Cardiac muscle cell (in vitro differentiated cells and primary cell): ENCODE results near the gene MICU1. TPM values are rescaled to one million over a fixed set of nuclear protein-coding genes. Genes with fewer than 3 reads are reported as not detected.

Experiments used
- DNase-seq, 2 donors: peaks; one replicate each; pipeline versions ENCODE4 v3.0.0 to v3.0.0-alpha.2; 2010 to 2017; ENCODE audit warnings: low read depth in 1 of 2, low spot score in 1 of 2
- H3K27ac ChIP-seq: fragments of 200-600 bp; sonication (generic); 2 replicates; pipeline ENCODE4 v1.5.1; 2016
- H3K27me3 ChIP-seq: fragments of 200-600 bp; sonication (generic); 2 replicates; pipeline ENCODE4 v1.6.0; 2016; ENCODE audit warnings: control low read depth
- H3K36me3 ChIP-seq: fragments of 200-600 bp; sonication (generic); 2 replicates; pipeline ENCODE4 v1.5.1; 2016; ENCODE audit warnings: control low read depth
- H3K4me1 ChIP-seq: fragments of 200-600 bp; sonication (generic); 2 replicates; pipeline ENCODE4 v1.8.1; 2017; ENCODE audit warnings: low read depth, mild to moderate bottlenecking, mixed run types
- H3K4me3 ChIP-seq: fragments of 200-600 bp; sonication (generic); 2 replicates; pipeline ENCODE4 v1.5.1; 2016; ENCODE audit warnings: mild to moderate bottlenecking
- H3K9me3 ChIP-seq: fragments of 200-600 bp; sonication (generic); 2 replicates; pipeline ENCODE4 v1.5.1; 2017; ENCODE audit warnings: low read depth, mild to moderate bottlenecking, control low read depth
- CTCF ChIP-seq: IDR thresholded peaks from 2 replicates; pipeline ENCODE4 v1.5.1; 2012; ENCODE audit warnings: low read depth, mild to moderate bottlenecking, low read length
- polyA plus RNA-seq: library from polyadenylated mRNA; unstranded; fragments of >200 nt; fragmentation: Nextera tagmentation; extraction: Ambion mirVana; gene quantifications from 2 replicates; pipeline ENCODE4 v1.2.1, GENCODE V29; 2016
- total RNA-seq: library from RNA; depleted of rRNA; stranded (reverse); fragments of >200 nt; gene quantifications from 2 replicates; pipeline ENCODE4 v1.2.3, GENCODE V29; 2016

Gene MICU1
- total and polyA plus RNA-seq, 2 experiments from 2014 or later: 48.3 to 53.2 TPM

DNA sequence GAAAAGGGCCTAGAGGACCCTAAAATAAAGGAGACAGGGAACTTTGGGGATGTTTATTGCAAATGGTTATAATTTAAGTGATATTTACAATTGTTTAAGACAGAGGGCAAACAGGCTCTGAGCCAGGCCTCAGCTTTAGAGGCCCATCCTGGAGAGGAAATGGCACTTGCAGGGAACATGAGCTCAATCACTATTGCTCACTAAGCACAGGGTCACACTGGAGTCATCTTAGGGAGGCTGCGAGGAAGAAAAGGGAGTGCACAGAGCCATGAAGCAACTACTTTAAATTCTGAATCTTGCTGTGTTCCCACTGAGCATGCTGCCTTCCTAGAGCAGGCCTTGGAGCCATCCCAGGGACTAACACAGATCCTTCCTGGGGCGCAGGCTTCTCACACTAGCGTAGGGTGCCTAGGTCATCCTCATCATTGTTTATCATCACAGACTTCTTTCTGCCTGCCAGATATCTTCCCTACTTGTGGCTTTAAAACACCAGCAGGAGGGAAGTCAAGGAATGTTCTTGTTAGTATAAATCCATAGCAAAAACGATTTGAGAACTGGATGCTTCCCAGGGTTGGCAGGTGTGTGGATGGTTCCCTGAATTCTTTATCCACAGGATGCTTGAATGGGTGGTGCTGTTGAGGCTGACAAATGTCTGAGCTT lies 258.4 kb downstream of the MICU1 start:
- H3K4me1 ChIP-seq: no peaks in the 10 kb centered on the region
- no peak for TF ChIP-seq CTCF
- no peak for DNase-seq

DNA sequence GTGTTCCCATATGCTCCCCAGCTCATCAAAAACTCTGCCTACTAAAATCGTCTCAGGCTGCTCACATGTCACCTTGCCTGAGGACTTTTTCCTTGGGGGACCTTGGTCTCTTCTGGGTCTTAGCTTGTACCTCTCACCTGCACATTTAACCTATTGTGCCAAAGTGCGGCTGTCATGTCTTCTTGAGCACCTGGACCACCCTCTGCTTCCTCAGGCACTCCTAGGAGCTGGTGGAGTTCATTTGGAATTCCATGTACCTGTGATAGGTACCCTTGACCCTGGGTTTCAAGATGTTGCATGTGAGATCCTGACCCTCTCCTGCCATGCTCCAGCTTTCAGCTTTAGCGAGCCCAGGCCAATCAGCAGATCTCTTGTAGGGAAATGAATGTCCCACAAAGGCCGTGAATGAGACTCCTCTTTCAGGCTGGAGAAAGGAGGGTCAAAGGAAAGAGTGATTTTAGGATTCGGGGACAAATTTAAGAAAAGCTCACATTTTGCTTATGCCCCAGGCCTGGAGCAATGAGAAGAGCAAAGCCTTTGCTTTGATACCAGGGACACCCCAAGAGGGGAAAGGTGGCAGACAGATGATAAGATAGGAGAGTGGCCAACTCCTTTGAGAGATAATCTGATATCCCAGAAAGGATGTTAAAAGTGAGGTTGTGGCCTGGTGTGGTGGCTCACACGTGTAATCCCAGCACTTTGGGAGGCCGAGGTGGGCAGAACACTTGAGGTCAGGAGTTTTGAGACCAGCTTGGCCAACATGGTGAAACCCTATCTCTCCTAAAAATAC lies 260.6 kb downstream of the MICU1 start:
- H3K4me3 ChIP-seq: no peak overlapping the region
- no peaks in the 10 kb centered on the region for H3K27me3 ChIP-seq
- DNase-seq: no peak
- peaks cover 4% of the 10 kb centered on the region for H3K36me3 ChIP-seq
- no peaks in the 10 kb centered on the region for H3K9me3 ChIP-seq
- TF ChIP-seq CTCF: no peak
- no peaks in the 10 kb centered on the region for H3K4me1 ChIP-seq
- no peak overlapping the region for H3K27ac ChIP-seq

More for the DNA sequence above, 258.4 kb downstream of the MICU1 start:
- Histone ChIP-seq H3K36me3 (peaks cover 4% of the 10 kb centered on the region), H3K4me3 (no peak overlapping the region), H3K27ac (no peak overlapping the region), H3K27me3 (no peaks in the 10 kb centered on the region), H3K9me3 (no peaks in the 10 kb centered on the region)

- TF ChIP-seq CTCF: peak; percentile 97
- peak; percentile 93 to 97 for DNase-seq
- H3K4me3 ChIP-seq: no peak overlapping the region
- no peaks in the 10 kb centered on the region for H3K4me1 ChIP-seq
- peak overlapping the region; percentile 21 for H3K27ac ChIP-seq
- H3K36me3 ChIP-seq: peaks cover 4% of the 10 kb centered on the region
- H3K27me3 ChIP-seq: no peaks in the 10 kb centered on the region
- no peaks in the 10 kb centered on the region for H3K9me3 ChIP-seq
These were observed 261.6 kb downstream of the MICU1 start for GRCh38 chr10:72364239-72364777.

- Histone ChIP-seq H3K4me1 (peaks cover 7% of the 10 kb centered on the region), H3K27ac (no peak overlapping the region), H3K36me3 (no peaks in the 10 kb centered on the region), H3K4me3 (no peak overlapping the region), H3K27me3 (no peaks in the 10 kb centered on the region), H3K9me3 (no peaks in the 10 kb centered on the region)
- no peak for DNase-seq
- no peak for TF ChIP-seq CTCF
These were observed 268.9 kb downstream of the MICU1 start for GRCh38 chr10:72356987-72357386.

- no peak for TF ChIP-seq CTCF
- H3K27me3 ChIP-seq: no peaks in the 10 kb centered on the region
- DNase-seq: no peak
- H3K27ac ChIP-seq: no peak overlapping the region
- H3K4me1 ChIP-seq: peaks cover 7% of the 10 kb centered on the region
- no peaks in the 10 kb centered on the region for H3K36me3 ChIP-seq
- no peak overlapping the region for H3K4me3 ChIP-seq
- H3K9me3 ChIP-seq: no peaks in the 10 kb centered on the region
These were observed 269.8 kb downstream of the MICU1 start for GRCh38 chr10:72356115-72356514.
